Measurements from ENCODE around the gene PLA2G5.
"Not testable (repeated sequence)": the region's sequence is repeated elsewhere in the genome, so short reads cannot be mapped to it uniquely, and the experiment has no call there.

Gene PLA2G5

GRCh38 chr1:20069874-20070273 lies at the start of gene PLA2G5:
PLA2G5 (plus strand) TSS chr1:20070194; CDS start chr1:20084831, 14,637 bp downstream.
- no peak for DNase-seq (ENCODE audit: low spot score)

GRCh38 chr1:20028125-20028524 lies 41.9 kb upstream of the PLA2G5 start:
- no peak for DNase-seq (ENCODE audit: low spot score)

GRCh38 chr1:20028726-20029125 lies 41.3 kb upstream of the PLA2G5 start:
- no peak for DNase-seq (ENCODE audit: low spot score)

GRCh38 chr1:20029178-20029912 lies 40.6 kb upstream of the PLA2G5 start:
- DNase-seq (ENCODE audit: low spot score): no peak

GRCh38 chr1:20030436-20031151 lies 39.4 kb upstream of the PLA2G5 start:
- DNase-seq (ENCODE audit: low spot score): not testable (repeated sequence)

GRCh38 chr1:20031161-20031560 lies 38.8 kb upstream of the PLA2G5 start:
- no peak for DNase-seq (ENCODE audit: low spot score)

GRCh38 chr1:20031836-20032235 lies 38.2 kb upstream of the PLA2G5 start:
- DNase-seq (ENCODE audit: low spot score): no peak

- DNase-seq (ENCODE audit: low spot score): no peak
Observed at GRCh38 chr1:20032425-20032824, 37.6 kb upstream of the PLA2G5 start.

- no peak for DNase-seq (ENCODE audit: low spot score)
Observed at GRCh38 chr1:20033420-20033819, 36.6 kb upstream of the PLA2G5 start.

- DNase-seq (ENCODE audit: low spot score): no peak
Observed at GRCh38 chr1:20035114-20035513, 34.9 kb upstream of the PLA2G5 start.

GRCh38 chr1:20037877-20038276 lies 32.1 kb upstream of the PLA2G5 start:
- no peak for DNase-seq (ENCODE audit: low spot score)

GRCh38 chr1:20047096-20047495 lies 22.9 kb upstream of the PLA2G5 start:
- DNase-seq (ENCODE audit: low spot score): no peak

GRCh38 chr1:20048563-20048962 lies 21.4 kb upstream of the PLA2G5 start:
- no peak for DNase-seq (ENCODE audit: low spot score)

GRCh38 chr1:20049056-20049798 lies 20.8 kb upstream of the PLA2G5 start:
- DNase-seq (ENCODE audit: low spot score): not testable (repeated sequence)

GRCh38 chr1:20051218-20051829 lies 18.7 kb upstream of the PLA2G5 start:
- DNase-seq (ENCODE audit: low spot score): no peak

GRCh38 chr1:20052386-20052785 lies 17.6 kb upstream of the PLA2G5 start:
- no peak for DNase-seq (ENCODE audit: low spot score)

- no peak for DNase-seq (ENCODE audit: low spot score)
Observed at GRCh38 chr1:20057886-20058420, 12.0 kb upstream of the PLA2G5 start.

- DNase-seq (ENCODE audit: low spot score): no peak
Observed at GRCh38 chr1:20058531-20058930, 11.5 kb upstream of the PLA2G5 start.

- DNase-seq (ENCODE audit: low spot score): no peak
Observed at GRCh38 chr1:20059847-20060246, 10.1 kb upstream of the PLA2G5 start.

- DNase-seq (ENCODE audit: low spot score): not testable (repeated sequence)
Observed at GRCh38 chr1:20060791-20061190, 9.2 kb upstream of the PLA2G5 start.

- DNase-seq (ENCODE audit: low spot score): no peak
Observed at GRCh38 chr1:20061866-20062265, 8.1 kb upstream of the PLA2G5 start.

GRCh38 chr1:20063861-20064292 lies 6.1 kb upstream of the PLA2G5 start:
- DNase-seq (ENCODE audit: low spot score): no peak

Measured in ecto neural progenitor cell (in vitro differentiated cells).